Type B pancreatic cell (in vitro differentiated cells): ENCODE measurements around the gene TADA2B. TPM values are rescaled to one million over a fixed set of nuclear protein-coding genes. Genes with fewer than 3 reads are reported as not detected.

Experiments used
- DNase-seq: peaks from one replicate; pipeline ENCODE4 v3.0.0; 2021; ENCODE audit warnings: mixed read lengths; ENCODE audit not compliant: unreplicated experiment; ENCODE audit errors: extremely low spot score
- H3K27ac Mint-ChIP-seq: 2 replicates; pipeline ENCODE4 v1.8.0; 2021; ENCODE audit warnings: mild to moderate bottlenecking, mixed read lengths
- H3K27me3 Mint-ChIP-seq: 2 replicates; pipeline ENCODE4 v1.8.0; 2021; ENCODE audit warnings: mixed read lengths
- H3K36me3 Mint-ChIP-seq: 2 replicates; pipeline ENCODE4 v1.8.0; 2021; ENCODE audit warnings: mixed read lengths
- H3K4me1 Mint-ChIP-seq: one replicate; pipeline ENCODE4 v1.8.0; 2021; ENCODE audit warnings: mixed read lengths; ENCODE audit not compliant: unreplicated experiment
- H3K4me3 Mint-ChIP-seq: 2 replicates; pipeline ENCODE4 v1.8.0; 2021; ENCODE audit warnings: mild to moderate bottlenecking, mixed read lengths
- H3K9me3 Mint-ChIP-seq: 2 replicates; pipeline ENCODE4 v1.8.0; 2021; ENCODE audit warnings: mixed read lengths
- total RNA-seq: library from RNA; stranded (reverse); gene quantifications from 2 replicates; pipeline ENCODE4 v1.2.1, GENCODE V29; 2021; ENCODE audit warnings: low replicate concordance
- TF ChIP-seq, protein P1 (sequence below): fragments of 200-600 bp; sonication (generic); conservative IDR thresholded peaks from 2 replicates; pipeline ENCODE4 v1.5.0; 2021; ENCODE audit warnings: antibody characterized with exemption, mild to moderate bottlenecking

The TADA2B gene
- total RNA-seq, 1 donor from 2014 or later = 21.7 TPM

DNA sequence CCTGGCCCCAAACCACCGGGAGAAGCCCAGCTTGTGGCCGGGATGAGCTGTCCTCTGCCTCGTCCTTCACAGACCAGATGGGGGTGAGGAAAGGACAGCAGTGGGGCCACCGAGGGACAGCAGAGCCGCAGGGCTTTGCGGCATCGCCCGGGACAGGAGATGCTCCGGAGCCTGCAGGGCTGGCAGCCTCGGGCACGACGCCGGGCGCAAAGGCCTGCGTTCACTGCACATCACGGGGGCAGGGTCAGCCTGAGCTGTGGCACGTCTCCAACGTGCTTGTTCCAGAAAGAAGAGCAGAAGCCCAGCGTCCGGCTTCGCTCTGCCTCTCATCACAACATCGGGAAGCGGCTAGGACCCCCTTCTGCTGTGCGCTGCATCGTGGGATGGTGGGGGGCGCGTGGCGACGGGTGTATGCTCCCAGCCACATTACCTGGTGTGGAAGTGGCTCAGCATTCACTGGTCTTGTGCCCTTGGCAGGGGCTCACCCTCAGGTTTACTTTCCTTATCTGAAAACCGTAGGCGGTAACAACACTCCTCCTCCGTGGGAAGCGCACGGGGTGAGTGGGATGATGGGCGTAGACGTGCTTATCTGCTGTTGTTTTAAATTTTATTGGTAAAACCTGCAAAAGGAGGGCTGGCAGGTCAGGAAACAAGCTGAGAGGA is 7.4 kb downstream of the TADA2B start:
- no peak overlapping the region for H3K4me3 Mint-ChIP-seq
- H3K27me3 Mint-ChIP-seq = no peaks in the 10 kb centered on the region
- H3K36me3 Mint-ChIP-seq = peaks cover 7% of the 10 kb centered on the region
- no peak overlapping the region for H3K27ac Mint-ChIP-seq
- H3K4me1 Mint-ChIP-seq = peaks cover 16% of the 10 kb centered on the region
- DNase-seq = no peak
- TF ChIP-seq, protein P1, sequence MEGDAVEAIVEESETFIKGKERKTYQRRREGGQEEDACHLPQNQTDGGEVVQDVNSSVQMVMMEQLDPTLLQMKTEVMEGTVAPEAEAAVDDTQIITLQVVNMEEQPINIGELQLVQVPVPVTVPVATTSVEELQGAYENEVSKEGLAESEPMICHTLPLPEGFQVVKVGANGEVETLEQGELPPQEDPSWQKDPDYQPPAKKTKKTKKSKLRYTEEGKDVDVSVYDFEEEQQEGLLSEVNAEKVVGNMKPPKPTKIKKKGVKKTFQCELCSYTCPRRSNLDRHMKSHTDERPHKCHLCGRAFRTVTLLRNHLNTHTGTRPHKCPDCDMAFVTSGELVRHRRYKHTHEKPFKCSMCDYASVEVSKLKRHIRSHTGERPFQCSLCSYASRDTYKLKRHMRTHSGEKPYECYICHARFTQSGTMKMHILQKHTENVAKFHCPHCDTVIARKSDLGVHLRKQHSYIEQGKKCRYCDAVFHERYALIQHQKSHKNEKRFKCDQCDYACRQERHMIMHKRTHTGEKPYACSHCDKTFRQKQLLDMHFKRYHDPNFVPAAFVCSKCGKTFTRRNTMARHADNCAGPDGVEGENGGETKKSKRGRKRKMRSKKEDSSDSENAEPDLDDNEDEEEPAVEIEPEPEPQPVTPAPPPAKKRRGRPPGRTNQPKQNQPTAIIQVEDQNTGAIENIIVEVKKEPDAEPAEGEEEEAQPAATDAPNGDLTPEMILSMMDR = no peak
- H3K9me3 Mint-ChIP-seq = no peaks in the 10 kb centered on the region

DNA sequence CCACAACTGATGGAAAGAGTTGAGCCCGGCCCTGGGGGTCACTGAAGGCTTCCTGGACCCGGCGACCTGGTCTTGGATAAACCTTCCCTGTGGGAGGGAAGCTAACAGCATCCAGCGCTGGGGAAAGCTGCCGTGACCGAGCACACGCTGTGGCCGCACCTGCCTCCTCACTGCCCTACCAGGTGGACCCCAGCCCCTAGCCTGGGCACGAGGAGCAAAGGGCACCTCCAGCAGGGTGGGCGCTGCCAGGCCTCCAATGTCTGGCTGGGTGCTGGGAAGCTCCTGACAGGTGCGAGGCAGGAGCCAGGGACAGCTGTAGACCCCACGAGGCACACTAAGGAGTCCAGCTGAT is 7.9 kb downstream of the TADA2B start:
- no peak overlapping the region for H3K4me3 Mint-ChIP-seq
- DNase-seq = no peak
- no peak overlapping the region for H3K27ac Mint-ChIP-seq
- TF ChIP-seq, protein P1 = no peak
- H3K27me3 Mint-ChIP-seq = no peaks in the 10 kb centered on the region
- H3K36me3 Mint-ChIP-seq = peaks cover 7% of the 10 kb centered on the region
- peaks cover 14% of the 10 kb centered on the region for H3K4me1 Mint-ChIP-seq
- H3K9me3 Mint-ChIP-seq = no peaks in the 10 kb centered on the region

- H3K9me3 Mint-ChIP-seq = no peaks in the 10 kb centered on the region
- no peaks in the 10 kb centered on the region for H3K27me3 Mint-ChIP-seq
- no peak overlapping the region for H3K27ac Mint-ChIP-seq
- H3K4me1 Mint-ChIP-seq = peaks cover 6% of the 10 kb centered on the region
- peaks cover 7% of the 10 kb centered on the region for H3K36me3 Mint-ChIP-seq
- TF ChIP-seq, protein P1 = no peak
- no peak overlapping the region for H3K4me3 Mint-ChIP-seq
- no peak for DNase-seq
Measured at GRCh38 chr4:7051905-7052304, 8.7 kb downstream of the TADA2B start.

DNA sequence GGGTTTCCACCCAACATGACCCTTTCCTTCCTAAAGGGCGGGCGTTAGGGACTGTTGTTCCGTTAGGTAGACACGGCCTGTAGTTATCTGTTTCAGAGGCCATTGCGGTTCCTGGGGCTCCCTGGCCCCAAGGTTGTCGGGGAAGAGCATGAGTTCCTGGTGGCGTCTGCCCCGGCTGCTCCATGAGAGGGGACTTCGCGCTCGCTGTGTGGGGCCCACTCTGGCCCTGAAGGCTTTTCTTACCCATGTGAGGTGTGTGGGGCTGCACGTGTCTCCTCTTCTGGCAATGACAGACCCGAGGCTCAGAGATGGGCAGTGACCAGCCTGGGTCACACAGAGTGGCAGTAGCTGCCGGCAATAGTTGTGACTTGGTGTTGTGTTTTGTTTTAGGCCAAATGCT is 9.1 kb downstream of the TADA2B start:
- Mint-ChIP-seq H3K36me3 (peaks cover 7% of the 10 kb centered on the region), H3K27ac (no peak overlapping the region), H3K9me3 (no peaks in the 10 kb centered on the region), H3K4me3 (no peak overlapping the region), H3K4me1 (peaks cover 2% of the 10 kb centered on the region), H3K27me3 (no peaks in the 10 kb centered on the region)
- DNase-seq = no peak
- TF ChIP-seq, protein P1 = no peak

- Mint-ChIP-seq H3K36me3 (peaks cover 7% of the 10 kb centered on the region), H3K27ac (no peak overlapping the region), H3K27me3 (no peaks in the 10 kb centered on the region), H3K4me1 (no peaks in the 10 kb centered on the region), H3K9me3 (no peaks in the 10 kb centered on the region), H3K4me3 (no peak overlapping the region)
- TF ChIP-seq, protein P1 = no peak
- DNase-seq = peak; percentile 68
Measured at GRCh38 chr4:7052923-7053715, 9.9 kb downstream of the TADA2B start.
